Renal cortex interstitium (tissue), 11 donors: Measurements from ENCODE around the gene TDRD7. TPM values are rescaled to one million over a fixed set of nuclear protein-coding genes. Genes with fewer than 3 reads are reported as not detected.
A peak's percentile ranks its signal among the peaks of the same experiment; 100 is the strongest.

Experiments
- DNase-seq, 11 donors: peaks; one replicate each; pipeline ENCODE4 v3.0.0-alpha.2; 2013; ENCODE audit warnings: low read depth in 9 of 11, low spot score in 4 of 11; ENCODE audit errors: extremely low read depth in 1 of 11
- polyA plus RNA-seq, 3 donors: library from polyadenylated mRNA; unstranded; fragments of 120-200 nt; gene quantifications; one replicate each; pipeline ENCODE4 v1.2.1, GENCODE V29; 2013; ENCODE audit not compliant: insufficient read length in 3 of 3

The TDRD7 gene
- polyA plus RNA-seq, 3 donors = 7.1 to 8.0 (median 7.7) TPM

- no peak for DNase-seq
Observed at GRCh38 chr9:97384406-97385262, 27.3 kb upstream of the TDRD7 start.

- no peak for DNase-seq
Observed at GRCh38 chr9:97385626-97386264, 26.2 kb upstream of the TDRD7 start.

- peak in 1 of 11 donors; percentile 29 for DNase-seq
Observed at GRCh38 chr9:97386265-97386633, 25.6 kb upstream of the TDRD7 start.

- peak; percentile 49 to 80 (median 70) for DNase-seq
Observed at GRCh38 chr9:97386733-97387503, 25.0 kb upstream of the TDRD7 start.

- DNase-seq = no peak
Observed at GRCh38 chr9:97387504-97387886, 24.4 kb upstream of the TDRD7 start.

- DNase-seq = no peak
Observed at GRCh38 chr9:97387936-97388684, 23.8 kb upstream of the TDRD7 start.

- DNase-seq = no peak
Observed at GRCh38 chr9:97388721-97389238, 23.1 kb upstream of the TDRD7 start.

GRCh38 chr9:97389249-97389648 lies 22.6 kb upstream of the TDRD7 start:
- DNase-seq = no peak

- DNase-seq = no peak
Observed at GRCh38 chr9:97390791-97391406, 21.0 kb upstream of the TDRD7 start.

GRCh38 chr9:97394881-97395280 lies 17.0 kb upstream of the TDRD7 start:
- no peak for DNase-seq

- no peak for DNase-seq
Observed at GRCh38 chr9:97395745-97396144, 16.2 kb upstream of the TDRD7 start.

GRCh38 chr9:97396256-97396655 lies 15.6 kb upstream of the TDRD7 start:
- DNase-seq = no peak

GRCh38 chr9:97397220-97397619 lies 14.7 kb upstream of the TDRD7 start:
- no peak for DNase-seq

GRCh38 chr9:97398999-97399758 lies 12.7 kb upstream of the TDRD7 start:
- peak in 4 of 11 donors; percentile 20 to 43 (median 35) for DNase-seq

- DNase-seq = no peak
Observed at GRCh38 chr9:97403746-97404316, 8.1 kb upstream of the TDRD7 start.

GRCh38 chr9:97405551-97405950 lies 6.3 kb upstream of the TDRD7 start:
- no peak for DNase-seq

GRCh38 chr9:97406620-97407177 lies 5.2 kb upstream of the TDRD7 start:
- DNase-seq = no peak
